Activated CD4-positive, alpha-beta T cell treated with anti-CD3 and anti-CD28 coated beads, Interleukin-2, amount 10 ng/mL, durations not matched to agents 7 days and 5 days (primary cell): ENCODE measurements around the gene ANKRD29. TPM values are rescaled to one million over a fixed set of nuclear protein-coding genes. Genes with fewer than 3 reads are reported as not detected.

Experiments used
- CTCF ChIA-PET: fragments of 350-600 bp; sonication (Branson Sonifier 250); formaldehyde crosslinking; loops from one replicate; lab custom pipeline; 2021; ENCODE audit warnings: antibody characterized with exemption; lab: Charles Lee
- POLR2A ChIA-PET: fragments of 350-600 bp; sonication (Branson Sonifier 250); formaldehyde crosslinking; loops from one replicate; lab custom pipeline; 2021; ENCODE audit warnings: antibody characterized with exemption; lab: Charles Lee
- DNase-seq: peaks from one replicate; pipeline ENCODE4 v3.0.0-alpha.2; 2020
- H3K27ac Mint-ChIP-seq: one replicate; pipeline ENCODE4 v1.8.0; 2021; ENCODE audit warnings: mild to moderate bottlenecking, moderate library complexity, mixed read lengths
- H3K27me3 Mint-ChIP-seq: one replicate; pipeline ENCODE4 v1.8.0; 2021; ENCODE audit warnings: mixed read lengths
- H3K36me3 Mint-ChIP-seq: one replicate; pipeline ENCODE4 v1.8.0; 2021; ENCODE audit warnings: low read depth, mixed read lengths
- H3K4me1 Mint-ChIP-seq: one replicate; pipeline ENCODE4 v1.8.0; 2021; ENCODE audit warnings: mixed read lengths
- H3K4me3 Mint-ChIP-seq: one replicate; pipeline ENCODE4 v1.8.0; 2021; ENCODE audit warnings: mild to moderate bottlenecking, moderate library complexity, mixed read lengths
- H3K9me3 Mint-ChIP-seq: one replicate; pipeline ENCODE4 v1.8.0; 2021; ENCODE audit warnings: mixed read lengths
- total RNA-seq, 2 experiments: library from RNA; stranded (reverse); gene quantifications; one replicate each; pipeline ENCODE4 v1.2.3, GENCODE V29; 2021

The ANKRD29 gene
- total RNA-seq, 2 experiments from 2014 or later: 0.25 TPM; not detected in 1

DNA sequence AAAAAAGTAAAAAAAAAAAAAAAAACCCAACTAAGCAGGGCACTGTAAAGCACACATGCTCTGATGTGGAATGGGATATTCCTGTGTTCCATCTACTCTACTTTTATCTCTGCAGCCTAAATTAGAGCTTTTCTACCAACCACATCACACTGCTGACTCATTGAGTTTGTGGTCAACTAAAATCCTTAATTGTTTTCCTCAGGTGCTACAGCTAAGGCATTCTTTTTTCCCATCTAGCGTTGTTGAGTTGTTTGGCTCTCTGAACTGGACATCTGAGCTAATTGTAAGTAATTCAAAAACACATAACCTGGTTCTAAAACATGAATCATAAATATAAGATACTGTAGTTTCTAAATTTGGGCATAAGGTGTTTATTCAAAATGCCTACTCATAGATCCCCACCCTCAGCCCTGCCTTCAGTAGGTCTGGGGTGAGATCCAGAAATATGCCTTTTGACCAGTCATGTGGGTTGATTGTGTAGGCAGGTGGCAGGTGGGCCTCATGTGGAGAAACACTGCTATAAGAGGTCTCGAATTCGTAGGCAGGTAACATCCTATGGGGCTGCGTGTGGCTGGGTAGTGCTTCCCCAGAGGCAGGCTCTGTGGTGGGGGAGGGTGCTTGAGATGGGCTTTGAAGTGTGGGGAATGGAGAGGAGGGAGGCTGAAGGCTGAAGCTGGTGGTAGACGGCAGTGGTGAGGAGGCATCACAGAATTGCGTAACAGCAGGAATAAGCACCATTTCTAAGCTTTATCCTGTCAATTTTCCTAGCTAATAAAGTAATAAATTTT, 27.2 kb downstream of the ANKRD29 start:
- Mint-ChIP-seq H3K4me1 (peaks cover 15% of the 10 kb centered on the region), H3K27me3 (peaks cover 23% of the 10 kb centered on the region), H3K27ac (no peak overlapping the region), H3K4me3 (no peak overlapping the region), H3K9me3 (no peaks in the 10 kb centered on the region), H3K36me3 (no peaks in the 10 kb centered on the region)
- CTCF ChIA-PET: interaction anchor here (0.6 kb wide), 1 partner anchor 46 kb away, joined by 9 read pairs; no protein-coding TSS in a partner anchor
- no peak for DNase-seq
- POLR2A ChIA-PET: no interaction called here

DNA sequence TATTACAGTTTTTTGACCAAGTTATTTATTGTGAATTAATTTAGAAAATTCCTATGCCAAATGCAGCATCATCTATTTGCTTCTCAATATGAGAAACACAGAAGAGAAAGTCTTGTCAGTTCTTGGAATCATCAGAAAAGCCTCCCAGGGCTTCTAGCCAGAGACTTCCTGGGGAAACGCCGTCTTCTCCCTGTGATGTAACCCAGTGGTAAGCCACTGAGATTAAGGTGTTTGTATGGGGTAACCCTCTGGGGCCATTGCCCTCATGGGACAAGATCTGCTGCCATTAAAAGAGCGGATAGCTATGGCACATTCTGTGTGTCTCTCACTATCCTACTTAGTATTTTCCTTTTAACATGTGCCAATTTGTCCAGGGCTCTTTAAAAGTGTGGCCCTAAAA, 28.0 kb downstream of the ANKRD29 start:
- ChIA-PET CTCF (no interaction called here), POLR2A (no interaction called here)
- DNase-seq: no peak
- Mint-ChIP-seq H3K27ac (no peak overlapping the region), H3K27me3 (peaks cover 23% of the 10 kb centered on the region), H3K4me3 (no peak overlapping the region), H3K36me3 (no peaks in the 10 kb centered on the region), H3K9me3 (no peaks in the 10 kb centered on the region), H3K4me1 (peaks cover 15% of the 10 kb centered on the region)

DNA sequence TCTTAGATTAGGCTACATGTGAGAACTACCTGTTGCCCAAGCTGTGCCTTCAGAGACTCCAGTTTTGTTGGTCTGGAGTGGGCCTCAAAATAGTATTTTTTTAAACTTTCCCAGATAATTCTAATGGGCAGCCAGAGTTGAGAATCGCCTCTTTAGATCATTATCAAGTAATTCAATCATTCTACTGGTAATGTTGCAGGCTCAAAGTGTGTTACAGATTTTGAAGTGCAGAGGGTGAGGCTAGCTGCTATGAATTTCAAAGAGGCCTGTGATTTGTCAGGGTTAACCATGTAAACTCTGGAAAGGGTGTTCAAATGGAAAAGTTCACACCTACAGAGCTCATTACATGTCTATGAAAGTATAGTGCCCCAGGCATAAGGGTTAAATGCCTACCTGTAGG, 30.1 kb downstream of the ANKRD29 start:
- no peaks in the 10 kb centered on the region for H3K9me3 Mint-ChIP-seq
- peaks cover 15% of the 10 kb centered on the region for H3K4me1 Mint-ChIP-seq
- peaks cover 12% of the 10 kb centered on the region for H3K27me3 Mint-ChIP-seq
- H3K4me3 Mint-ChIP-seq: no peak overlapping the region
- CTCF ChIA-PET: no interaction called here
- no peak for DNase-seq
- POLR2A ChIA-PET: no interaction called here
- no peaks in the 10 kb centered on the region for H3K36me3 Mint-ChIP-seq
- no peak overlapping the region for H3K27ac Mint-ChIP-seq

DNA sequence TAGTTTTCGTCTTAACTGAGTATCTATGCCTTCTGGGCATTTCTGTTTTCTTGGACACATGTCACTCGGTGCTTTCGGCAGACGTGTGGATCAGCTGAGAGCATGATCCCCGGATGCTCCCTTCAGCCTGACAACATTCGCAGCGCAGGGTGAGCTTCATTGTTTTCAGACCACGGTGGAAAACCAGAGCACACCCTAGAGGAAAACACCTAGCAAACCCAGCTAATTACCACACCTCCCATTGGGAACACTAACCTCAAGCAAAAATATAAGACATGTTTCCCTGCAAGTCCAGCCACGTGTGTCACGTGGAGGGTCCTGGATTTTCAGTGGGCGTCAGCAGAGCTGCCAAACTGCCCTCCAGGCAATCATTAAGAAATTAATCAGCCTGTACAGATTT, 31.0 kb downstream of the ANKRD29 start:
- Mint-ChIP-seq H3K27me3 (peaks cover 12% of the 10 kb centered on the region), H3K4me1 (peaks cover 20% of the 10 kb centered on the region), H3K36me3 (no peaks in the 10 kb centered on the region), H3K27ac (no peak overlapping the region), H3K9me3 (no peaks in the 10 kb centered on the region), H3K4me3 (no peak overlapping the region)
- POLR2A ChIA-PET: interaction anchor here (0.7 kb wide), 1 partner anchor 87 kb away, joined by 7 read pairs; no protein-coding TSS in a partner anchor
- no peak for DNase-seq
- CTCF ChIA-PET: interaction anchor here (1.7 kb wide), 1 partner anchor 10 kb away, joined by 7 read pairs; no protein-coding TSS in a partner anchor

DNA sequence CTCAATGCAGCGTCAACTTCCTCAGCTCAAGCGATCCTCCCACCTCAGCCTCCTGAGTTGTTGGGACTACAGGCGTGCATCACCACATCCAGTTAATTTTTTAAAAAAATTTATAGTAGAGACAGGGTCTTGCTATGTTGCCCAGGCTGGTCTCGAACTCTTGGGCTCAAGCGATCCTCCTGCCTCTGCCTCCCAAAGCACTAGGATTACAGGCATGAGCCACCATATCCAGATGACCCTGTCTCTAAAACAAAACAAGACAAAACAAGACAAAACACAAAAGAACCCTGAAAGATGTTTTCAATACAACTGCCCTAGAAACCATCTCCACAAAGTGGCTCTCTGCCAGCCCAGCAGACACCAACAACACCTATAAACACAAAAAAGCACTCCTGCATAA, 31.4 kb downstream of the ANKRD29 start:
- ChIA-PET POLR2A (interaction anchor here (0.7 kb wide), 2 partner anchors 49 to 87 kb away, joined by 3 to 7 read pairs; no protein-coding TSS in a partner anchor), CTCF (interaction anchor here (1.7 kb wide), 1 partner anchor 10 kb away, joined by 7 read pairs; no protein-coding TSS in a partner anchor)
- peaks cover 12% of the 10 kb centered on the region for H3K27me3 Mint-ChIP-seq
- H3K4me1 Mint-ChIP-seq: peaks cover 24% of the 10 kb centered on the region
- no peaks in the 10 kb centered on the region for H3K36me3 Mint-ChIP-seq
- H3K4me3 Mint-ChIP-seq: no peak overlapping the region
- no peaks in the 10 kb centered on the region for H3K9me3 Mint-ChIP-seq
- H3K27ac Mint-ChIP-seq: no peak overlapping the region
- no peak for DNase-seq

DNA sequence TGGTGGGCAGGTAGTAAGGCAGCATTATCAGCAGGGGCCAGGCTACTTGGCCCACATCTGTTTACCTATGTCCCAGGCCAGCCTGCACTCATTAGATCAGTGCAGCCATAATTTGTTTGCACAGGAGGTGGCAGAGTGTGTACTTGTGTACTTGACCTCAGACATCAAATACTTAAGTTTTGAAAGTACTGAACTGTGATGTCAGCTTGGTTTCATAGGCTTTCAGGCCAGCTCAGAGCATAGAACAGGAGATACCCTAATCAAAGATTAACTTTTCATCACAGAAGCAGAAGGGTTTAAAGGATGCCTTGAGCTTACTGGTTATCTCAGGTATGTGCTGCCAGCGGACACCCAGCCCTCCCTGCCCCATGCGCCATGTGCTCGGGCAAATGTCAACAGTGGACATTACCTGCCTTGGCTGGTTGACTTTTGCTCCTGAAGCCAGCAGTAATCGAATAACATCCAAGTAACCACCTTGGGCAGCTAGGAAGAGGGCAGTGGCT, 33.2 kb downstream of the ANKRD29 start:
- Mint-ChIP-seq H3K4me1 (peaks cover 12% of the 10 kb centered on the region), H3K27ac (no peak overlapping the region), H3K9me3 (no peaks in the 10 kb centered on the region), H3K27me3 (peaks cover 9% of the 10 kb centered on the region), H3K36me3 (no peaks in the 10 kb centered on the region), H3K4me3 (no peak overlapping the region)
- ChIA-PET CTCF (interaction anchor here (1.0 to 1.1 kb wide), 2 partner anchors 10 to 33 kb away, joined by 3 read pairs; no protein-coding TSS in a partner anchor), POLR2A (no interaction called here)
- no peak for DNase-seq

DNA sequence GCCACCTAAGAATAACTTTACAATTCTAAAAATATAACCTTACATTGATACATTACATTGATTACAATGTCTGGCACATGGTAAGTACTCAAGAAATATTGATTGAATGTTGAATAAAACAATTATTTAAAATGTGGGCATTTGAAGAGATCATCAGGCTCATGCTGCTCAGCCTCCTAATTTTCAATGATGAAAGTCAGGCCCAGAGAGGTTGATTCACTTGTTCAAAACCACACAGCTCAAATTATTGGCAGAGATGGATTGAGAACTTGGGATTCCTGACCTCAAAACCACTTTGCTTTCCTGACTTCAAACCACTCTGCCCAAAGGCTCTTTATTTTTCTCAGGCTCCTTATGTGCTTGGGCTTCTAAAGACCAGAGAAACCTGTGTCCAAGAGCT, 34.7 kb downstream of the ANKRD29 start:
- no peak overlapping the region for H3K4me3 Mint-ChIP-seq
- H3K27me3 Mint-ChIP-seq: peaks cover 7% of the 10 kb centered on the region
- no peak for DNase-seq
- ChIA-PET CTCF (interaction anchor here (0.6 to 1.8 kb wide), 3 partner anchors 9 to 40 kb away, joined by 3 to 6 read pairs (median 5); no protein-coding TSS in a partner anchor), POLR2A (no interaction called here)
- H3K27ac Mint-ChIP-seq: no peak overlapping the region
- no peaks in the 10 kb centered on the region for H3K9me3 Mint-ChIP-seq
- H3K36me3 Mint-ChIP-seq: no peaks in the 10 kb centered on the region
- H3K4me1 Mint-ChIP-seq: peaks cover 9% of the 10 kb centered on the region

DNA sequence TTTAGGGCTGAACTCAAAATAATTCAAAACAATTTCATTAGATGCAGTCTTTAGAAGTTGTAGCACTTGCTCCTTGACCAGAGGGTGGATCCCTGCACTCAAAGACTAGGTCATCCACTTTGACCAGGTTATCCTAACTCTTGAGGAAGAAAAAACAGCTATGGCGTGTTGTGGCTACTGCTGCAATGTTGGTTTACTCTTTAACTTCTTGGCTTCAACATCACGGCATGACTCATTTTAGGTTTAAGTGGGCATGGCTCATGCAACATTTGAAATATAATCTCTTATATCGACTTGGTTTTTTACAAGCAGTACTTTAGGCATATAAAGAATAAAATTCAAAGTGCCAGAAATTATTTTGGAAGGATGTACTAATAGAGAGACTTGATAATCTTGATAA, 35.4 kb downstream of the ANKRD29 start:
- POLR2A ChIA-PET: no interaction called here

DNA sequence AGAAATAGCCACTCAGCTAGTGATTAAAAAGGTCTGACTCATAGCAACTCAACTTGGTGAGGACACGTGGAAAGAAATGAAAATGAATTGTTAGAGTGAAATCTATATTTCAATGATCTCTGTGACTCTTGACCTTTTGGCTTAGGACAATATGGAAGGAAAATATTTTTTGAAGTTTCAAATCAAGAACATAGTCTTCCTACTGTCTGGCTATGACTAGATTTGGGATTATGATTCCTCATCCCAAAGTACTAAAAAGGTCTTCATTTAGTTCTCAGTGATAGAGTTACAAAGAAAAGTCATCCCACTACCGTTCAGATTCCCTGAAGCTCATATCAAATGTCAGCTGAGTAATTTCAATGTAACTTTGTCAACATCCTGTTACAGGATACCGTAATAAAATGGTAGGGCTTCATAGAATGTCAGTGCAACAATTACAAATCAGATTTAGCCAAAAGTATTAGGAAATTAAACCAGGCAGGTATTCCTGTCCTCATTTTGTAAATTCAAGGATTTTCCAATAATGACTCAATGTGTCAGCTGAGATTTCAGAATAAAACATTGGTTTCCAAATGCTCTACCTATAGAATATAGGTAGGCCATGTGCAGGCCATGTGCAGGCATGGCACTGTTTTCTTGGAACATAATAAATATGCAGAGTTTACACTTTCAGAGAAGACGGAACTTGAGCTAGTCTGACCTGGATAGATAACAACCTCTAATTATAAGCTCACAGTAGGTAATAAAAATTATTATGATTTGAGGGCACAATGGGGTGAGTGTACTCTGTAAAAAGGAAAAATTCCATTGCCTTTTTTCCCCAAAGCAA, 36.0 kb downstream of the ANKRD29 start:
- CTCF ChIA-PET: interaction anchor here (0.5 to 1.8 kb wide), 6 partner anchors 13 to 128 kb away, joined by 3 to 6 read pairs (median 3); no protein-coding TSS in a partner anchor
- POLR2A ChIA-PET: no interaction called here

More for the DNA sequence above, 35.4 kb downstream of the ANKRD29 start:
- H3K27me3 Mint-ChIP-seq: peaks cover 7% of the 10 kb centered on the region
- no peaks in the 10 kb centered on the region for H3K36me3 Mint-ChIP-seq
- CTCF ChIA-PET: interaction anchor here (0.6 to 1.8 kb wide), 4 partner anchors 14 to 129 kb away, joined by 3 to 6 read pairs (median 3); no protein-coding TSS in a partner anchor
- H3K9me3 Mint-ChIP-seq: no peaks in the 10 kb centered on the region
- DNase-seq: no peak
- no peak overlapping the region for H3K4me3 Mint-ChIP-seq
- H3K27ac Mint-ChIP-seq: no peak overlapping the region
- peaks cover 9% of the 10 kb centered on the region for H3K4me1 Mint-ChIP-seq

DNA sequence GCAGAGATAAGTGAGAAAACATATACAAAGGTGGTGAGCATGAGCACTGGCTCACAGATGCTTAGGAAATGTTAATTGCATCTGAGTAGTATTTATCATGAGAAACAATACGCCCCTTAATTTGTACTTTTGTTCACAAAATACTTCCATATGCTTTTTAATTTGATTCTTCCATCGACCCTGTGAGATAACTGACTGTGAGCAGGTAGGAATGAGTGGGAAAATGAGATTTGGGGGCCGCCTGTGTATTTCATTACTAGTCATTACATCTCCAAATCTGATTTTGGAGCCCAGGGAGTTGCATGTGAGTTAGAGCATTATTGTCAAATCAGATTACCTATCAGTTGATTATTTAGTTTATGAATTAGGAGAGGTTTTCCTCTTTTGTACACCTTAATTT, 39.7 kb downstream of the ANKRD29 start:
- Mint-ChIP-seq H3K4me1 (peaks cover 14% of the 10 kb centered on the region), H3K9me3 (no peaks in the 10 kb centered on the region), H3K27ac (no peak overlapping the region), H3K4me3 (no peak overlapping the region), H3K27me3 (peaks cover 37% of the 10 kb centered on the region), H3K36me3 (no peaks in the 10 kb centered on the region)
- DNase-seq: no peak
- ChIA-PET CTCF (no interaction called here), POLR2A (no interaction called here)

More for the DNA sequence above, 36.0 kb downstream of the ANKRD29 start:
- no peak for DNase-seq
- peaks cover 9% of the 10 kb centered on the region for H3K4me1 Mint-ChIP-seq
- H3K36me3 Mint-ChIP-seq: no peaks in the 10 kb centered on the region
- no peaks in the 10 kb centered on the region for H3K9me3 Mint-ChIP-seq
- peaks cover 11% of the 10 kb centered on the region for H3K27me3 Mint-ChIP-seq
- H3K4me3 Mint-ChIP-seq: no peak overlapping the region
- H3K27ac Mint-ChIP-seq: no peak overlapping the region

DNA sequence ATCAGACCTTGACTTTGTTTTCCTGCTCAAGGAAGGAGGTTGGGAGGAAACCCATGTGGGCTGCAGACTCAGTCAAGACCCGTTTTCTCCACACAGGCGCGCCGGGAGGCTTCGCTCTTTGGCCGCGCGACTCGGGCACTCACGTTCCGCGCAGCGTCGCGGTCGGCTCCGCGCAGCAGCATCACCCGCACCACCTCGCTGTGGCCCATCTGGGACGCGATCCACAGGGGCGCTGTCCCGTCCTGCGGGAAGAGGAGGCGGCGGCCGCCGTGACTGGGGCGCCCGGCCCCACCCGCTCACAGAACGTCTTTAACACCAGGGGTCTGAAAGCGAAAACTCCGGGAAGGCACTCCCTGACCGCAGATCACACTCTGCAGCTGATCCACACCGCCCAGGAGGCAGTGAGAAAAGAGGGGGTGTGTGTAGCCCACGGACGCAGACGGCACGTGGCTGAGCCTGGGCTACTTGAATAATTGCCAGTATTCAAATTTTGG, 43.3 kb downstream of the ANKRD29 start:
- CTCF ChIA-PET: interaction anchor here (0.6 to 1.3 kb wide), 2 partner anchors 9 to 29 kb away, joined by 5 read pairs; no protein-coding TSS in a partner anchor
- H3K4me3 Mint-ChIP-seq: peak overlapping the region; percentile 25
- no peaks in the 10 kb centered on the region for H3K9me3 Mint-ChIP-seq
- H3K36me3 Mint-ChIP-seq: no peaks in the 10 kb centered on the region
- POLR2A ChIA-PET: no interaction called here
- no peak for DNase-seq
- peaks cover 48% of the 10 kb centered on the region for H3K27me3 Mint-ChIP-seq
- H3K4me1 Mint-ChIP-seq: peaks cover 6% of the 10 kb centered on the region
- no peak overlapping the region for H3K27ac Mint-ChIP-seq

DNA sequence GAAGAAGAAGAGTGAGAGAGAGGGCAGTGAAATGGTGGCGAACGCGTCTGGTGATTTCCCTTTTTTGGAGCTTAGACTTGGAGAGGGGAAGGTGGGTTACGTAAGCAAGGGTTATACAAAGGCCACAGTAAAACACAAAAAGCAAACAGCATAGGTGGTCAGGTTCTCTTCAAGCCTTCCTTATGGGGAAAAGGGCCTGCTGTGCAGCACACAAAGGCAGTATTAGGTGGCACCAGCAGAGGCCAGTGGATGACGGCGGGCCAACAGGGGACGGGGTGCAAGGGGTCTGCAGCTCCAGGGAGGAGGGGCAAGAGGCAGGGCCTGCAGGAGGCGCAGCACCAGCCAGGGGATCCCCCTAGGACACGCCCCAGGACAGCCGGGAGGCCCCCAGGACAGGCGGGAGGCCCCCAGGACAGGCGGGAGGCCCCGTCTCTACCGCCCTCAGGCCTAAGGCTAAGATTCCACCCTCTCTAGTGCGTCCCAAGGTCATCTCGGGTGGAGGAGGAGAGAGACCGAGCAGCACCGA, 43.8 kb downstream of the ANKRD29 start:
- peaks cover 48% of the 10 kb centered on the region for H3K27me3 Mint-ChIP-seq

More for the DNA sequence above, 43.8 kb downstream of the ANKRD29 start:
- POLR2A ChIA-PET: no interaction called here
- Mint-ChIP-seq H3K4me3 (peak overlapping the region; percentile 37), H3K4me1 (peaks cover 6% of the 10 kb centered on the region), H3K36me3 (no peaks in the 10 kb centered on the region), H3K27ac (no peak overlapping the region), H3K9me3 (no peaks in the 10 kb centered on the region)
- CTCF ChIA-PET: interaction anchor here (0.6 to 1.4 kb wide), 3 partner anchors 9 to 937 kb away, joined by 3 to 5 read pairs (median 3); no protein-coding TSS in a partner anchor
- no peak for DNase-seq
